HUDEP-2 (cell line): ENCODE results near the gene WWOX.
A peak's percentile ranks its signal among the peaks of the same experiment; 100 is the strongest.

Source experiments
- DNase-seq, 76 experiments: peaks; one replicate each; lab custom pipeline; 2025; ENCODE audit not compliant: unreplicated experiment in 76 of 76; lab: John Stamatoyannopoulos, UW

The WWOX gene

DNA sequence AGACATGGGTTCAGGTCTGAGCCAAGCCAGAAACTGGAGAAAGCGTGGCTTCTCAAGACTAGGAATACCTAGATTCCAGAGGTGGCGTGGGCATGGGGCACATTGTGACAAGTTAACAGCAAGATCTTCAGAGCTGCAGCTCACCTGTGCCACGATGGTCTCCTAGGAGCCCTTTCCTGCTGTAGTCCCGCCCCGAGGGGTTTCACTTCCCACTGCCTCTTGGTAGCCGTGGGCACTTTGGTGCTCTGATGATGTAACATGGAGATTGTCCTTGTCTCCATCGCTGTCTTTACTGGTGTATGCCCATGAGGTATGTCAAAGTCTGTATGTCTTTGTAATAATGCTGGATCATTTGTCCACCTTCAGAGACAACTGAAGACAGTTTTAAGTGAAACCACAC is 89.7 kb downstream of the WWOX start:
- peak in 1 of 76 experiments; percentile 3 for DNase-seq

DNA sequence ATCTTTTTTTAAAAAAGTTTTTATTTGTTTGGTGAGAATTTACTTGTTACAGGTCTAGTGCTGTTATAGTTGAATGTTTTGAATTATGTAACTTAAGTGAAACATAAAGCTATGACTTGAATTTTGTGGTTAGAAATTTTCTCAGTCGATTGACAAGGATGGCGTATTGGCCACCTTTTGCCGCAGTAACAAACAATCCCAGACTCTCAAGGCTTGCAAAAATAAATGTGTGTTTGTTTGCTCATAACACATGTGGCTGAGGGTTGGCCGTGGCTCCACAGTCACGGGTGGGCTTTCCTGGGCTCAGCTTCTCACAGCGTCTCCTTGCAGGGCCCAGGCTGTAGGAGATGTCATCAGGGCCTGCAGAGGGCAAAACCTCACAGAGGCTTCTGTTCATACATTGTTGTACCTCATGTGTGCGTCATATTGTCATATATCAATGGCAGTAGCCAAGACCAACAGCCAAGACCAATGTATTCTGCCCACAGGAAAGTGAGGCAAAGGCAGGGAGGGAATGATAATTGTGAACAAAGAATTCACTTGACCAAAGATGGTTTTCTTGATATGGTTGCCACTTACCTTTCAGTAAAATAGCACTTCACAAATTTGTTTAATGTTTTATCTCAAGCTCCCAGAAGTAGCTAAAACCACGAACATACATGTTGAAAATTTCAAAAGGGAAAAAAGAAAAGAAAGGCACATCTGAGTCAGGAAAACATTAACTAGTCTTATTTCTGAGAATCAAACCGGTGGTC is 93.5 kb downstream of the WWOX start:
- no peak for DNase-seq

DNA sequence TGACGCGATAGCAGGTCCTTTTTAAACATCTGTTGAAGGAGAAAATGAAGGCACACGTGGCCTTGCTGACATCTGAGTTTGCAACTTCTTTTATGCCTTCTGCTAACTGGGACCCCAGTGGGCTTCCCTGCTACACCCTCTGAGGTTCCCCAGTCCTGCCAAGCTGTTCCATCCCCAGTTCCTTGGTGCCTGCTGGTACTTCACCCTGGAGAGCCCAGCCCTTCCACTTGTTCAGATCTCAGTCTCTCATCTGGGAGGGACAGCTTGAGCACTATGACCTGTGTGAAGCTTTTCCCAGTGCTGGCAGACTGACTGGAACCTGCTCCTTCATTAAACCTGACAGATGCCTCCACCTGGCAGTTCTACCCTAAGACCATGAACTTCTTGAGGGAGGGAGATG is 95.5 kb downstream of the WWOX start:
- DNase-seq = no peak

DNA sequence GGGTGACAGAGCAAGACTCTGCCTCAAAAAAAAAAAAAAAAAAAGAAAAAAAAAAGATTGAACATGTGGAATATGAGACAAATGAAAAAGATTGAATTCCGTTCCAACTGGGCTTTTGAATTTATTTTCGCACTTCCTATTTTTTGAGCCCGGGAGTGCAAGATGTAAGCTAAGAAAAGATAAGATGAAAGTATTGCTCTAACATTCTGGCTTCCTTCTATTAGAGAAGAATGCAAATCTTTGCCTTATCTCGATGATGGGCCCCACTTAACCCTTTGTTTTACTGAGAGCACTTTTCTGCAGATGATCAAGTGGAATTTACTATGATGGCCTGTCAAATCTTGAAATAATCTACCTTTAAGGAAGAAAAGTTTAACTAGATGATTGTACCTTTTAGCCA is 96.3 kb downstream of the WWOX start:
- no peak for DNase-seq

DNA sequence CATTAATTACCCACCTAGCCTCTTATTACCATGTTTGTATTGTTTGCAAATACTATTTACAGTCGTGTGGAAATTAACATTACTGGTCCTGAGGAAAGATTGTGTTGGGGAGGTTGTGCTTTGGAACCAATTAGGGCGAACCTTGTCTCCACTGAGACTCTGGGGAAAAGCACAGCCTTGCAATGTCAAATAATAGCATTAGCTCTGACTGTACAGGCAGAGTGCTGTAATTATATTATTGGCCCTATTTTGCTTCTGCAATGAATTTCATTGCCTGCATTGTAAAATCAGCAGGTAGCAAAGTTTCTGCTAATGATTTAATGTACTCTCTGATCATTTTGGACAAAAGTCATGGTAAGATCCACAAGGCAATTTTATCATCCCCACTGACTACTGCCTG is 97.0 kb downstream of the WWOX start:
- no peak for DNase-seq

DNA sequence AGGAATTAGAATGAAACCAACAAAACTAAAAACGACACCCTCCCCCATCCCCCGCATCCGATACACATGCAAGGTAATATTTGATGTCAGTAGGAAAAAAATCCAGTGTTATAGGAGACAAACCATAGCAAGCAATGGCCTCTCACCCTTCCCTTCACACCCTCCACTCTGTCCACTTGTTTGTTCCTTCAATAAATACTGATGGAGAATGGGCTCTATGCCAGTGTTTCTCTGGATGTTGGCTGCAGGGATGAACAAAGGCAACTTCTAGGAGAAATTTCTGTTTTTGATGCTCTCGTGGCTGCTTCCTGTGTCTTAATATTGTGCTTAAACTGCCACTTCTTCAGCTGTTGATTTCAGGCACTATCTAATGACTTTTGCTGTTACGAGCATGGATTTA is 98.8 kb downstream of the WWOX start:
- no peak for DNase-seq

DNA sequence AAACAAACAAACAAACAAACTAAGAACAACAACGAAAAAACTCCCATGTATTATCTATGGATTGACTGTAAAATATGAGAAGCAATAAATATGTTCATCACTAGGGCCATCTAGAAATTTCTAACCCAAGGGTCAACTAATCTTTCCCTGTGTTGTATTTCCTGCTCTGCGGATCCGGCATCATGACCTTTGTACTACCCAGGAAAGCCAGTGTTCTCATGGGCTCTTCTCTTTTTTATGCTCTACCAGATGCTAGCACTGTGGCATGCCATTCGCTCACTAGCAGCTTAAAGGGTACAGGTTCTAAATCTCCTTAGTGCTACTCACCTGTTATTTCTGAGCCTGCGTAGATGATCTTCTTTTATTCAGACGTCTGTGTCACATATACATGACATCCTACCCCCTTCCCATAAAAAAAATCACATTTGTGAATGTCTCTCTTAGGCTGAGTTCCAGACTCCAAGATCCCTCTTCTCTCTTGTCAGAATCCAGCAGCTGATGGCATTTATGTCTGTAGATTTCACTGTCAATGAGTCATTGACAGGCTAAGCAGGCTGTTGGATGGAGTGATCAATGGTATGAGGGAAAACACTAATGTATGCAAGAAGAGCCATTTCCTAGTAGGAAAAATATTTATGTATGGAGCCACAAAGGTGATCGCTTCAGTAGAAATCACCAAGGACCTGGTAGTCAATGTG is 100.0 kb downstream of the WWOX start:
- no peak for DNase-seq

DNA sequence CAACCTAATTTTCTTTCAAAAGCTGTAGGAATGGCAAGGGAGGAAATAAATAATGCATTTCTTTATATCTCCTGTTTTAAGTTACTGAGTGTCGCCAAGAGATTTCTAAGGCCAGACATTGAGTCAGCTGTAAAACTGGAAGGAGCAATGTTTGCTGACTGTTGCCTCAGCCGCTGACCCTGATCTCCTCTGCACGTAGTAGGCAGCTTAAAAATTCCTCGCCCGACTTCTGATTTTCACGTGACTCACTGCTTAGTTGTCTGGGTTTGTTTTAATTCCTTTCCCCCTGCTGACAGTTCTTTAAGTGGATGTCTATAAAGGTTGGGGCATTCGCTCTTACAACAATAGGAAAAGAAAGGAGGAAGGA is 100.6 kb downstream of the WWOX start:
- DNase-seq = no peak

DNA sequence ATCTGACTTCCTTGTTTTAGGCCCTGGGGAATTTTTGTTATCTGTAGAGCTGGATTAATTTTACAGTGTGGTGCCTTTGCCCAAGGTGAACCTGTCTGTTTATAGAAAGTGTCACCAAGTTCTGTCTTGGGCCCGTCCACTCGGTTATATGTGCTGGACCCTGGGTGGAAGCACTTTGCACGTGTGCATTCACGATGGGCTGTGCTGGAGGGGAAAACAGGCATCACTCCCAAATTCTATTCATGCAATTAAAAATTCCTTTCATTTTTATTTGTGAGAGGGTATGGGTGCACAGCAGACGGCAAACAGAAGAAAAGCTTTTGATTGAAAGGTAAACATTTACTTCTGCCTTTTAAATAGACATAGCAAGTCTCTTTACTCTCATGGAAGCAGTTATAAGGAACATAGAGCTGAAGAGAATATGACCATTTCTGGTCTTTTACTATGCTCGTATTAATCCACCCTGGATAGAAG is 101.2 kb downstream of the WWOX start:
- no peak for DNase-seq

DNA sequence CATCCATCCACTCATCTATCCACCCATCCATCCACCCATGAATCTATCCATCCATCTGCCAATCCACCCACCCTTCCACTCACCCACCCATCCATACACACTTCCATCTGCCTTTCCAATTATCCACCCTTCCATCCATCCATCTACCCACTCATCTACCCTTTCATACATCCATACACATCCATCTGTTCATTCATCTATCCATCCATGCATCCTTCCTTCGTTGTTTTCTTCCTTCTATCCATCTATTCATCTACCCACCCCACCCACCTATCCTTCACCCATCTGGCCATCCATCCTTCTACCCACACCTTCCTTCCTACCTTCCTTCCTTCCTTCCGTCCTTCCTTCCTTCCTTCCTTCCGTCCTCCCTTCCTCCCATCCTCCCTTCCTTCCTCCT is 106.1 kb downstream of the WWOX start:
- no peak for DNase-seq

DNA sequence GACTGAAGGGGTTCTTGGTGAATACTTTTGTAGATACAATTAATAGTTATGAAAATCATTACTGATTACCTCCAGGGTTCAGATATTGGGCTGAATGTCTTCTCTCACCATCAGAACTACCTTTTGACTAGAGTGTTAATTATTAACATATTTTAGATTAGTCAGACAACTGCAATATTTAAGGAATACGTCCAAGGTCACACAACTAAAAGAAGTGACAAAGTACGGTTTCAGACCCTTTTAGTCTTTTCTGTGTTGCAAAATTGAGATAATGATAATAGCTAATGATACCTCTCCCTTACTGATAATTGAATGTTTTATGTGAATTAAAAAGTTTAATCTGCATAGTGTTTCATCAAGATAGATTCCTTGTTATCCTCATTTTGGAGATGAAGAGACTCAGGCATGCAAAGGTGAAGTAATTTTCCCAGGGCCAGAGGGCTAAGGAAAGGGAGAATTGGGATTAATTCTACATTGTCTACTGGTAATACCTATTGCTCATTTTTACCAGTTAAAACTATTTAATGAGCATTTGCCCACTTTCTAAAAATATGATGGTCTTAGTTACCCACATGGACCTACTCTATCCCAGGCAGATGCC is 107.3 kb downstream of the WWOX start:
- DNase-seq = no peak

DNA sequence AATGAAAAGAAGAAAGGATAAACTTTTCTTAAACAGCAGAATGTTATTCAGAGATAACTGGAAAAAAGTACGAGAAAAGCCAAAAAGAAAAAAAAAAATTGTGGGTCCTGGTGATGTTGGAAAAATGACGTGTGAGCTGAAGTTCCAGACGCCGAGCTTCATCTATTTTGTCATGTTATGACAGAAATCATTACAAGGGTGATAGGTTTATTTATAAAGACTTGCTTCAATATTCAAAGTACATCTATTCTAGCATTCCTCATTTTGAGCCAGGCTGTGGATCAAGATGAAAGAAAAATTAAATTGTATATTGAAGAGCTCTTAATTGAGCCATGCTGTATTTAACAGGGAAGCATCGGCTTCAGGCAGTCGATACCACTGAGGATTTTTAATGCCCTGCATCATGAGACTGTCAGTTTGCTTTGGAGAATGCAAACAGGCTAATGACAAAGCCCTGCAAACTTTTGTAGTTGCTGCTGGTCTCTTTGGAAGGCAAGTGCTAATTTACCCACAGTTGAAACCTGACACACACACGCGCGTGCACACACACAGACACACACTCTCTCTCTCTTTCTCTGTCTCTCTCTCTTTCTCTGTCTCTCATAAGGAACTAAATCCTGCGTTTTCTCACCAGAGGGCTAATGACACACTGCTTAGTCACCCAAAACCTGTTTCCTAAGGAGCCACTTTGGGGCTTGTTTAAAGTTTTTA is 110.7 kb downstream of the WWOX start:
- no peak for DNase-seq

DNA sequence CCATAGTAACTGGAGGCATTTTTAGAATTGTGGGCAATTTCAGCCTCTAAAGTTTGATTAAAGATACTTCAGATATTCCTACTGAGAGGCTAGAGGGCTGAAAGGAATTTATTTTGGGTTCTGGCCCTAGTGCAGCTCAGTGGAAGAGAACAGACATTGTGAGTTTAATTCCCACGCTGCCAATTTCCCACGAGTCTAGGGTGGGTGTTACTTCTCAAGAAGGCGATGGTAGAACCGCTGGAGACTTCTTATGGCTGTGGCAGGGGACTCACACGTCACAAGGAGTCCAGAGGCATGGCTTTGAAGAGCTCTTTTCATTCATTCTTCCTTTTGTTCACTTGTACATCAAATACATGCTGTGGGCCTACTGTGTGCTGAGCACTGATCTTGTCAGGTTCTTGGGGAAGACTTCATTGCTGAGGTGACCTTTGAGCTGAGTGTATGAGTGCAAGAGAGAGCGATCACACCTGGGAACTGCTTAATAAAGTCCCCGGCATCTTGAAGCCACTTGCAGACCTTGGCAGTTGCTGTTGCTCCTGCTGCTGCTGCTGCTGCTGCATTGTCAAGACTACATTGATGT is 111.7 kb downstream of the WWOX start:
- no peak for DNase-seq

DNA sequence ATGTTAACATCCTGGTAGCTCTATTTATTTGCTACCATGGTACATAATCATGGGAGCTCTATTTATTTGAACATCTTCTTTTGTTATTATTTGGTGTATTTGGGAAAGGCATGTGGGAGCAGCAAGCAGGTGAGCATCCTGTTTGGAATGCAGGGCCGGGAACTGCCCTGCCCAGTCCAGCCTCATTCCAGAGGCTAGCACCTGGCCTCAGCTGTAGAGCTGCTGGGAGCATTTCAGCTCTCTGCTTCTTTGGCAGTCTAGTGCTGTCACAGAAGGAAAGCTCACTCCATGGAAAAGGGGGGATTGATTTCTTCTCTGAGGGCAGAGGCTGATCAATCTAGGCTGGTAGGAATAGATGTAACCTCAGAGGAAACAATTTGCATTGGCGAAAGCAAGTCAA is 112.5 kb downstream of the WWOX start:
- no peak for DNase-seq

DNA sequence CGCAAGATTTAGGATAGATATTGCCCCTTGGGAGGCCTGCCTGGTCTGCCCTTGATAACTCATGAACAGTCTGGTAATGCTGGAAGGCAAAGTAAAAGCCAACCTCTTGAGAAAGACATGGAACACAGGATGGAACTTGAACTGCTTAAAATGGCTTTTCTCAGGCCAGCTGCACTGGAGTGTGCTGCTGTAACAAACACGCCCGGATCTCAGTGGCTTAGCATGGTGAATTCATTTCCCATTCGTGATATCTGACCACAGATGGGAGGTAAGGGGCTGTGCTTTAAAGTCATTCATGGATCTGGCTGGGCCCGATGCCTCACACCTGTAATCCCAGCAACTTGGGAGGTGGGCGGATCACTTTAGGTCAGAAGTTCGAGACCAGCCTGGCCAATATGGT is 113.2 kb downstream of the WWOX start:
- DNase-seq = no peak

DNA sequence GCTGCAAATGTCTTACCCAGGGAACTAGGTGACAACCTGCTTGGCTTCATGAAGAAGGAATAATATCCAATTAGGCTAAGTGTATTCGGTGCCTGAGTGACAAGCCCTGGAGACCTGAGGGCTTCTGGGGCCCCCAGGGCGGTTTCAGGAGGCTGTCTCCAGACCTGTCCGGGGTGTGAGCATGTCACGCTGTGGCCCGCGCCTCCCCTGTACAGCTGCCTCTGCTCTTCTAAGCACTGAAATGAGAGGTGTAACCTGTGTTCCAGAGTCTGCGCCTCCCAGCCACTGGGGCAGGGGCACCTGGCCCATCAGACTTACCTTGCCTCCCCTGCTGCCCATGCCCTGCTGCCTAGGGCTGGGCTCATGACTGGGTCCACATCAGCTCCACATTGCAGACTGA is 114.3 kb downstream of the WWOX start:
- DNase-seq = no peak

DNA sequence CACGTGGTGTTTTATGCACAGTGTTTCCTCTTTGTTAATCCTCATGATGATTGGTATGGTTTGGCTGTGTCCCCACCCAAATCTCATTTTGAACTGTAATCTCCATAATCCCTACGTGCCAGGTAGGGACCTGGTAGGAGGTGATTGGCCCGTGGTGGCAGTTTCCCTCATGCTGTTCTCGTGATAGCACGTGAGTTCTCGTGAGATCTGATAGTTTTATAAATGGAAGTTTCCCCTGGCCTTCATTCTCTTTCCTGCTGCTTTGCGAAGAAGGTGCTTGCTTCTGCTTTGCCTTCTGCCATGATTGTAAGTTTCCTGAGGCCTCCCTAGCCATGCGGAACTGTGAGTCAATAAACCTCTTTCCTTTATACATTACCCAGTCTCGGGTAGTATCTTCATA is 115.8 kb downstream of the WWOX start:
- DNase-seq = no peak

DNA sequence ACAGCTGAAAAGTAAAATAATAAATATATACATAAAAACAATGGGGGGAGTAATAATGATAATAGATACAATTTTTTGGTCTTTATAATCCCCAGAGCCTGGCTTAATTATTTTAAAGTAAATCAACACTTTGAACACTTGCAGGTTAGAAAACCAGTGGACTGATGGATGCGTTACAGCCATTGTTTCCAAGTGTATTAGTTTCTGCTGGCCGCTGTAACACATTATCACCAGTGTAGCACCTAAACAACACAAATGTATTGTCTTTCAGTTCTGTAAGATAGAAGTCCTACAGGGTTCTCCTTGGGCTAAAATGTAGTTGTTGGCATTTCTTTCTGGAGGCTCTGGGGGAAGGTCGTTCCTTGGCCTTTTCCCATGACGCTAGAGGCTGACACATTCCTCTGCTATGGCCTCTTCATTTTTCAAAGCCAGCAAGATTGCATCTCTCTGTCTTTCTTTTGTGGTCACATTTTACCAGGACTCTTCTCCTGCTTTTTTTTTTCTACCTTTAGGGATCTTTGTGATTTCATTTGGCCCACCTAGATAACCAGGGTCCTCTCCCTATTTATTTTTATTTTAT is 116.8 kb downstream of the WWOX start:
- no peak for DNase-seq

DNA sequence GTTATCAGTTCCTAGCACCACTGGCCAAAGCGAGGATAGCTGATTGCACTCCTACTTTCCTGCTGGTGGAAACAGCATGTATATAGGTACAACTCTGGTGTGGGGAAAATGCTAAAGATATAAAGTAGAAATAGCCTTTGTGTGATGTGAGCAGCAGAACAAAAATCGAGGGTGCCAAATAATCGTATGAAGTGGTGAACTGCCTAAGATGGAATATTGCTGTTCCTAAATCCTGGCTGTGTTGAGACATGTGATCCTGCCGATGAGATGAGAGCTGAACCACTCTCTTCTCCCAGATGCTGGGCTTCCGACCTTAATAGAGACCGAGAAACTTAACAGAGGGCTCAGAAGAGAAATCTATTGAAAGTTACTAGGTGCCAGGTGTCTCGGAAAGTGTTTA is 117.8 kb downstream of the WWOX start:
- DNase-seq = no peak

DNA sequence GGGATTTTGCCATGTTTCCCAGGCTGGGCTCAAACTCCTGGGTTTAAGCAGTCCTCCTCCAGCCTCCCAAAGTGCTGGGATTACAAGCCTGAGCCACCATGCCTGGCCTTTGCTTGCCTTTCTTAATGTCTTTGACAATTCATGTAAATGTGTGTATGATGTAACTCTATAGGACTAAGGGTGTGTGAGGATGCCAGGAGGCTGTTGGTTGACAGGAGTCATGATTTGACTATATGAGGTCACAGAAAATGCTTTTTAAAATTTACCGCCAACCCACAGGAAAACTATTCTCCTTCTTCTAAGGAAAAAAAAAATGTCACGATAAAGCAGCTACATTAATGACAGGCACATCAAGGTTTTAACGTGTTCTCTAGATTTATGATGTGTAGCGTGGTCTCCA is 118.8 kb downstream of the WWOX start:
- no peak for DNase-seq
